ENCODE measurements around the gene B4GALT6. TPM values are rescaled to one million over a fixed set of nuclear protein-coding genes. Genes with fewer than 3 reads are reported as not detected.

Gene B4GALT6
- total and polyA plus RNA-seq, 3 donors from 2014 or later = 12.1 to 19.5 (median 14.9) TPM

DNA sequence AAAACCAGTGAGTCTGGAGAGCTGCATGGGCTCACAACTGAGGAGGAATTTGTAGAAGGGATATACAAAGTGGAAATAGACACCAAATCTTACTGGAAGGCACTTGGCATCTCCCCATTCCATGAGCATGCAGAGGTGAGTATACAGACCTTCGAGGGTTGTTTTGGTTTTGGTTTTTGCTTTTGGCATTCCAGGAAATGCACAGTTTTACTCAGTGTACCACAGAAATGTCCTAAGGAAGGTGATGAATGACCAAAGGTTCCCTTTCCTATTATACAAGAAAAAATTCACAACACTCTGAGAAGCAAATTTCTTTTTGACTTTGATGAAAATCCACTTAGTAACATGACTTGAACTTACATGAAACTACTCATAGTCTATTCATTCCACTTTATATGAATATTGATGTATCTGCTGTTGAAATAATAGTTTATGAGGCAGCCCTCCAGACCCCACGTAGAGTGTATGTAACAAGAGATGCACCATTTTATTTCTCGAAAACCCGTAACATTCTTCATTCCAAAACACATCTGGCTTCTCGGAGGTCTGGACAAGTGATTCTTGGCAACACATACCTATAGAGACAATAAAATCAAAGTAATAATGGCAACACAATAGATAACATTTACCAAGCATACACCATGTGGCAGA lies 89.1 kb downstream of the B4GALT6 start:
- Histone ChIP-seq H3K4me1 (no peaks in the 10 kb centered on the region), H3K36me3 (ENCODE audit: low read depth, missing control alignments) (no peaks in the 10 kb centered on the region), H3K4me3 (no peak overlapping the region), H3K9me3 (no peaks in the 10 kb centered on the region), H3K27me3 (no peaks in the 10 kb centered on the region), H3K27ac (no peak overlapping the region)
- DNase-seq = no peak
- WGBS, 2 donors = 85 to 88% methylated on average over 5 of the region's 5 CpGs
- intact Hi-C loops (cut with DNase I; ENCODE audit: low total_unique reads) = no loop called here
- TF ChIP-seq CTCF (IDR thresholded peaks at IDR 0.05) (no peak), POLR2A (IDR thresholded peaks at IDR 0.05) (no peak)

DNA sequence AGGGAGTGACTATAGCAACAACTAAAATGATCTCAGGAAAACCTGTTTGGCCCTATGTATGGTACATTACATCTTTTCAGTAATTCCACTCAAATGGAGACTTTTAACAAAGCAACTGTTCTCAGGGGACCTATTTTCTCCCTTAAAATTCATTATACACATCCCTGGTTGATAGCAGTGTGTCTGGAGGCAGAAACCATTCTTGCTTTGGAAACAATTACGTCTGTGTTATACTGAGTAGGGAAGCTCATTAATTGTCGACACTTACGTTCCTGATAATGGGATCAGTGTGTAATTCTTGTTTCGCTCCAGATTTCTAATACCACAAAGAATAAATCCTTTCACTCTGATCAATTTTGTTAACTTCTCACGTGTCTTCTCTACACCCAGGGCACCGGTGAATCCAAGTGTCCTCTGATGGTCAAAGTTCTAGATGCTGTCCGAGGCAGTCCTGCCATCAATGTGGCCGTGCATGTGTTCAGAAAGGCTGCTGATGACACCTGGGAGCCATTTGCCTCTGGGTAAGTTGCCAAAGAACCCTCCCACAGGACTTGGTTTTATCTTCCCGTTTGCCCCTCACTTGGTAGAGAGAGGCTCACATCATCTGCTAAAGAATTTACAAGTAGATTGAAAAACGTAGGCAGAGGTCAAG lies 91.7 kb downstream of the B4GALT6 start:
- TF ChIP-seq POLR2A (IDR thresholded peaks at IDR 0.05) = no peak
- no peak for TF ChIP-seq CTCF (IDR thresholded peaks at IDR 0.05)
- Histone ChIP-seq H3K27ac (no peak overlapping the region), H3K36me3 (ENCODE audit: low read depth, missing control alignments) (no peaks in the 10 kb centered on the region), H3K27me3 (no peaks in the 10 kb centered on the region), H3K9me3 (no peaks in the 10 kb centered on the region), H3K4me1 (no peaks in the 10 kb centered on the region), H3K4me3 (no peak overlapping the region)
- intact Hi-C loops (cut with DNase I; ENCODE audit: low total_unique reads) = no loop called here
- 69 to 71% methylated on average over 10 of the region's 10 CpGs for WGBS, 2 donors
- DNase-seq = no peak

DNA sequence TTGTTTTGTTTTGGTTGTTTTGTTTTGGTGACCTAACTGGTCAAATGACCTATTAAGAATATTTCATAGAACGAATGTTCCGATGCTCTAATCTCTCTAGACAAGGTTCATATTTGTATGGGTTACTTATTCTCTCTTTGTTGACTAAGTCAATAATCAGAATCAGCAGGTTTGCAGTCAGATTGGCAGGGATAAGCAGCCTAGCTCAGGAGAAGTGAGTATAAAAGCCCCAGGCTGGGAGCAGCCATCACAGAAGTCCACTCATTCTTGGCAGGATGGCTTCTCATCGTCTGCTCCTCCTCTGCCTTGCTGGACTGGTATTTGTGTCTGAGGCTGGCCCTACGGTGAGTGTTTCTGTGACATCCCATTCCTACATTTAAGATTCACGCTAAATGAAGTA lies 92.8 kb downstream of the B4GALT6 start, which contains the start of gene TTR:
TTR (plus strand) TSS at position 250 of the 400 bp plus-strand sequence; CDS start at position 276, 26 bp downstream.
- WGBS, 2 donors = 68 to 73% methylated on average over 5 of the region's 5 CpGs
- intact Hi-C loops (cut with DNase I; ENCODE audit: low total_unique reads) = no loop called here
- no peaks in the 10 kb centered on the region for H3K27me3 ChIP-seq
- no peaks in the 10 kb centered on the region for H3K36me3 ChIP-seq (ENCODE audit: low read depth, missing control alignments)
- TF ChIP-seq CTCF (IDR thresholded peaks at IDR 0.05) (no peak), POLR2A (IDR thresholded peaks at IDR 0.05) (no peak)
- no peaks in the 10 kb centered on the region for H3K9me3 ChIP-seq
- H3K4me3 ChIP-seq = no peak within 1 kb of the TSS
- no peak for DNase-seq
- no peak within 1 kb of the TSS for H3K27ac ChIP-seq
- no peaks in the 10 kb centered on the region for H3K4me1 ChIP-seq

GRCh38 chr18:31591113-31591512 lies 93.3 kb downstream of the B4GALT6 start:
- H3K27ac ChIP-seq = no peak overlapping the region
- DNase-seq = no peak
- no peaks in the 10 kb centered on the region for H3K27me3 ChIP-seq
- 33 to 53% methylated on average over 2 of the region's 2 CpGs for WGBS, 2 donors
- intact Hi-C loops (cut with DNase I; ENCODE audit: low total_unique reads) = no loop called here
- H3K4me1 ChIP-seq = no peaks in the 10 kb centered on the region
- no peak overlapping the region for H3K4me3 ChIP-seq
- TF ChIP-seq POLR2A (IDR thresholded peaks at IDR 0.05) = no peak
- TF ChIP-seq CTCF (IDR thresholded peaks at IDR 0.05) = no peak
- H3K36me3 ChIP-seq (ENCODE audit: low read depth, missing control alignments) = no peaks in the 10 kb centered on the region
- no peaks in the 10 kb centered on the region for H3K9me3 ChIP-seq
